ENCODE results near the gene STK26.

The STK26 gene

GRCh38 chrX:132101206-132101605 lies 78.1 kb downstream of the STK26 start:
- DNase-seq: no peak

DNA sequence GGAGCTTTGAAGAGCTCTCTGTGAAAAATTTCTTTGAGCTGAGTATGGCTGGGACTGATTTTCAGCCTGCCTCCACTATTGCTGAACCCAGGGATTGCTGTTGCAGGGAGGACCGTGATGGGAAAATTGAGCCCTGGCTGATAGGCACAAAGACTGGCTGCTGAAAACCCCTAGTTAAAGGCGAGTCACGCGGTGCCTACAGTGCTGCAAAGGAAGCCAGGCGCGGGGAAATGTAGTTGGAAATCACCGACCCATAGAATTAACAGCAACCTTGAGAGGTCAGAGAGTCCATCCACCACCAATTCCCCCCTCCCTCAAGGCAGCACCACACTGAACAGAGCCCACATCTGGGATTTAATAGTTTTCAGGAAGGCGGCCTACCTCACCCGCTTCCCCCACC lies 78.7 kb downstream of the STK26 start:
- DNase-seq: no peak

DNA sequence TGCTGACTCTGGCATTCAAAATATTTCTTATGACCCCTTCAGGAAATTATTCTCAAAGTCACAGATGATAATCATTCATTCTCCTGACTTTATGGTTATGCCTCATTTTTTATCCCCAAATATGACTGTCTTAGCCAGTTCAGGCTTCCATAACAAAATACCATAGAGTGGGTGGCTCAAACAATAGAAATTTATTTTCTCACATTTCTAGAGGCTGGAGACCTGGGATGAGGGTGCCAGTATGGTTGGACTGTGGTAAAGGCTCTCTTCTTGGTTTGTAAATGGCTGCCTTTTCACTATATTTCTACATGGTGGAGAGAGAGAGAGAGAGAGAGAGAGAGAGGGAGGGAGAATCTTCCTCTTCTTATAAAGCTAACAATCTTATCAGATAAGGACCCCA lies 84.2 kb downstream of the STK26 start:
- no peak for DNase-seq

- DNase-seq: no peak
Measured at GRCh38 chrX:132114607-132115006, 91.5 kb downstream of the STK26 start.

- no peak for DNase-seq
Measured at GRCh38 chrX:132115792-132116191, 92.7 kb downstream of the STK26 start.

DNA sequence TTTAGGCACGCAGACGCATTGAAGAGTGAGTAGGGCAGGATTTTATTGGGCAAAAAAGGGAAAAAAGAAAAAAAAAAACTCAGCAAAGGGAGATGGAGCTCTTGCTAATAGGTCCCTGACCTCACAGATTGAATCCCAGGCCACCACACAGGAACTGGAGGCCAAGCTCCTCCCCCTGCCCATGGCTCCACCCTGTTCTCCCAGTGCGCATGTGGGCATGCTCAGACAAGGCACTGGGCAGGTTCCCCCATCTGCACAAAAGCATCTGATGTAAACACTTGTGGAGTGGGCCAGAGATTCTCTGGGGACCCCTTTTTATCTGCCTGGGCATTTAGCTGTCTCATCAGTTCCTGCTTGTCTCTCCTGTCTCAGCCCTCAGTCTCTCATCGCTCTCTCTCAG lies 95.3 kb downstream of the STK26 start:
- DNase-seq: no peak

DNA sequence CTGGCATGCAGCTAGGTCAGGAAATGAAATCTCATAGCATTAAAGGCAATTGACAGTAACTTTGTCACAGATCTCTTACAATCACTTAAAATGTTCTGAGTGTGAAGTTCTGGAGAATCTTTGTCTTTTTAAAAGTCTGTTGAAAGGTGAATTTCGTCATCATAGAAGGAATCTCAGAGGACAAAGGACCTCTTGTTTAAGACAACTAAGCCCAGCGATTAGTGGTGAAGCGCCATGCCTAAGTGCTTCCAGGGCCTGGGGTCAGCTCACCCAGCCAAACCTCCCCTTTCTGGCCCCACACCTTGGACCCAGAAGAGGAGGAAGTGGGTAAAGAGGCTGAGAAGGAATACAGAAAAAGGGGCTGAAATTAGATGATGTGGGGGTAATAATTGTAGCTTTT lies 96.2 kb downstream of the STK26 start:
- DNase-seq: no peak

- DNase-seq: no peak
Measured at GRCh38 chrX:132119821-132120515, 96.9 kb downstream of the STK26 start.

- no peak for DNase-seq
Measured at GRCh38 chrX:132120913-132121312, 97.8 kb downstream of the STK26 start.
